Stomach (tissue), 4 donors: ENCODE results near the gene THSD4.

ENCODE experiments used
- EP300 ChIP-seq: sonication (generic); formaldehyde crosslinking; IDR thresholded peaks from one replicate; pipeline ENCODE4 v1.6.1; 2017; ENCODE audit warnings: antibody characterized with exemption
- POLR2A ChIP-seq, 4 donors: fragments of 450-650 bp; IDR thresholded peaks; one replicate each; pipeline ENCODE4 v1.6.1; 2016; ENCODE audit warnings: antibody characterized with exemption in 4 of 4, control low read depth in 2 of 4, mild to moderate bottlenecking in 1 of 4, moderate library complexity in 1 of 4
- POLR2AphosphoS5 ChIP-seq, 3 donors: sonication (generic); formaldehyde crosslinking; IDR thresholded peaks; one replicate each; pipeline ENCODE4 v1.6.1; 2016; ENCODE audit warnings: antibody characterized with exemption in 3 of 3
- TF ChIP-seq, protein P1 (sequence below), 7 experiments: fragments of 450-650 bp in 4 of 7; fragments of 200-600 bp in 3 of 7; sonication (generic) in 3 of 7; IDR thresholded peaks; one replicate each; pipeline ENCODE4 v1.5.1; 2016 to 2019; ENCODE audit warnings: antibody characterized with exemption in 7 of 7, control low read depth in 2 of 7, mild to moderate bottlenecking in 1 of 7

DNA sequence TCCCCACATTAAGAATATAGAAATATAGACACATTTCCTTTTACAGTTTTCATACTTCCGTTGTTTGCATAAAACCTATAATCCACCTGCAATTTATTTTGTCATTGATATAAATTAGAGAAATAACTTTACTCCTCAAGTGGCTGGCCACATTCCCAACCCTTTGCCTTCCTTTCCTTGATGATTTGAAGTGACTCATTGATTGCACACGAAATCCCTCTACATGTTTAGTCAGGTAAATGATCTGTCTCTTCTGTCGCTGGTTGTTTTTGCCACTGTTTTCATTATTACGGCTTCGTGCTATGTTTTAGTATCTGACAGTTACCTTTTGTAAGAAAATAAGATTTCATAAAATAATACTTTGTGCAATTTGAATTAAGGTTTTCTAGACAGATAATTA is 422.9 kb downstream of the THSD4 start:
- TF ChIP-seq POLR2AphosphoS5 (IDR thresholded peaks at IDR 0.05) (no peak), EP300 (no peak), POLR2A (IDR thresholded peaks at IDR 0.05) (no peak)
- TF ChIP-seq, protein P1, sequence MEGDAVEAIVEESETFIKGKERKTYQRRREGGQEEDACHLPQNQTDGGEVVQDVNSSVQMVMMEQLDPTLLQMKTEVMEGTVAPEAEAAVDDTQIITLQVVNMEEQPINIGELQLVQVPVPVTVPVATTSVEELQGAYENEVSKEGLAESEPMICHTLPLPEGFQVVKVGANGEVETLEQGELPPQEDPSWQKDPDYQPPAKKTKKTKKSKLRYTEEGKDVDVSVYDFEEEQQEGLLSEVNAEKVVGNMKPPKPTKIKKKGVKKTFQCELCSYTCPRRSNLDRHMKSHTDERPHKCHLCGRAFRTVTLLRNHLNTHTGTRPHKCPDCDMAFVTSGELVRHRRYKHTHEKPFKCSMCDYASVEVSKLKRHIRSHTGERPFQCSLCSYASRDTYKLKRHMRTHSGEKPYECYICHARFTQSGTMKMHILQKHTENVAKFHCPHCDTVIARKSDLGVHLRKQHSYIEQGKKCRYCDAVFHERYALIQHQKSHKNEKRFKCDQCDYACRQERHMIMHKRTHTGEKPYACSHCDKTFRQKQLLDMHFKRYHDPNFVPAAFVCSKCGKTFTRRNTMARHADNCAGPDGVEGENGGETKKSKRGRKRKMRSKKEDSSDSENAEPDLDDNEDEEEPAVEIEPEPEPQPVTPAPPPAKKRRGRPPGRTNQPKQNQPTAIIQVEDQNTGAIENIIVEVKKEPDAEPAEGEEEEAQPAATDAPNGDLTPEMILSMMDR (IDR thresholded peaks at IDR 0.05): no peak
